HG03103 (cell line): Measurements from ENCODE around the gene OR10V1.

ENCODE experiments used
- ATAC-seq: cut with Tn5 transposase; IDR thresholded peaks from one replicate; pipeline ENCODE4 v1.9.1; 2021; ENCODE audit warnings: low read depth; ENCODE audit not compliant: unreplicated experiment

OR10V1 gene, protein sequence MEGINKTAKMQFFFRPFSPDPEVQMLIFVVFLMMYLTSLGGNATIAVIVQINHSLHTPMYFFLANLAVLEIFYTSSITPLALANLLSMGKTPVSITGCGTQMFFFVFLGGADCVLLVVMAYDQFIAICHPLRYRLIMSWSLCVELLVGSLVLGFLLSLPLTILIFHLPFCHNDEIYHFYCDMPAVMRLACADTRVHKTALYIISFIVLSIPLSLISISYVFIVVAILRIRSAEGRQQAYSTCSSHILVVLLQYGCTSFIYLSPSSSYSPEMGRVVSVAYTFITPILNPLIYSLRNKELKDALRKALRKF

DNA sequence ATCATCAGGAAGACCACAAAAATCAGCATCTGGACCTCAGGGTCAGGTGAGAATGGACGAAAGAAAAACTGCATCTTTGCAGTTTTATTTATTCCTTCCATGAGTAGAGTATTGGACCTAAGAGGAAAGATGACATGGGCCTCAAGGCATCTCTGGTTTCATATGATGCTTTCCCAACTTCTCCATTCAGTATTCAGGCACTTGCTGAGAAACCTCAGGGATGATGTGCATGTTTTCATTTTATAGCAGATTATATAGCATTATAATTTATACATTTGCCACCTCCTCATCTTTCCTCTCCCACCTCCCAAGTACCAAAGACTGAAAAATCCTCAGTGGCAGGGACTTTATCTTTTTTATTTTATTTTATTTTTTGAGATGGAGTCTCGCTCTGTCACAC, at the start of gene OR10V1:
TSS of gene OR10V1 (minus strand) at position 101 of the 400 bp plus-strand sequence. CDS start at position 101, 0 bp downstream.
- ATAC-seq, result no peak

DNA sequence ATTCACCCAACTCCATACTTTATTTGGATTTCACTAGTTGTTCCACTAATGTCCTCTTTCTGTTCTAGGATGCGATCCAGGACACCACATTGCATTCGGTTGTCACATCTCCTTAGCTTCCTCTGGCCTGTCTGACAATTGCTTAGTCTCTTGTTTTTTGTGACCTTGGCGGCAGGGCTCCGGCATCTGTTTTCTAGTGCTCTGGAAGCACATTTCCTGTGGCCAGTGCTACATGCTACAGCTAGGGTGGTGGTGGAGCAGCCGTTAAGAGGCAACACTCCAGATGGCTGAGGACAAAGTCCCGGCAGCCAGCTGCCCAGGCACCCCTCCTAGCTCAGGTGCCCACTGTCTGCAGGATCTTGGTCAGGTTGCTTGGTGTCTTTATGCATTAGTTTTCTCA, 48.3 kb upstream of the OR10V1 start:
- ATAC-seq, result no peak

DNA sequence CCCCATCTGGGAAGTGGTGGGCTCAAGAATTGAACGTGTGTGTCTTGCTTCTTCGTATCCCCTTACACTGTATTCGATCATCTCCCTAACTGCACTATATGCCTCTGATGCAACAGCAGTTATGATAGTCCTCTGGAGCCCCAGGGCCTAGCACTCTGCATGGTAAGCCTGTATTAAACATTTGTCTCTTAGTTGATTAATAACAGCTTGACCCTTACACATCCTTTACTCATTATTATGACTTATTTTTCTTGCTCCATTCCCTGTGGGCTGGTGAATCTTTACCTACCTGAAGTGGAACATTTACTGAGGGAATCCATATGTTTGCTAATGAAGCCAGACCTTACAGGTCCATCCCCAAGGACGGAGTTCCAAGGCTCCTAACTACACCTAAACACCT, 47.1 kb upstream of the OR10V1 start:
- ATAC-seq, result no peak

DNA sequence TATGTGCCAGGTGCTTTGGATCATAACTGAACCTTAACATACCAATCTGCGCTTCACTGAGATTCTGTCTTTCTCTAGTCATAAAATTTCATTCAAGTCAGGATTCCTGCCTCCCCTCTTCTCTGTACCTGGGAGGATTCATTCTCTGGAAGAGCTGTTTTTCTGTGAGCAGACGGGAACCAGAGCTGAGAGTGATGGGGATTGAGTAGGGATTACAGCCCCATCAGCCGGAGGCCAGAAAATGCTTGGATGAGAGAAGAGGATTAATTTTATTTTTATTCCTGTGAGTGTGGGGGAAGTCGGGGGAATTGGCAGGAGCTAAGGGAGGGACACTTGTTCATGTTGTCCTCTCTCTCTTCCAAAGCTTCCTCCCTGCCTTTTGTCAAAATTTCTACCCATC, 46.3 kb upstream of the OR10V1 start:
- ATAC-seq, result no peak

DNA sequence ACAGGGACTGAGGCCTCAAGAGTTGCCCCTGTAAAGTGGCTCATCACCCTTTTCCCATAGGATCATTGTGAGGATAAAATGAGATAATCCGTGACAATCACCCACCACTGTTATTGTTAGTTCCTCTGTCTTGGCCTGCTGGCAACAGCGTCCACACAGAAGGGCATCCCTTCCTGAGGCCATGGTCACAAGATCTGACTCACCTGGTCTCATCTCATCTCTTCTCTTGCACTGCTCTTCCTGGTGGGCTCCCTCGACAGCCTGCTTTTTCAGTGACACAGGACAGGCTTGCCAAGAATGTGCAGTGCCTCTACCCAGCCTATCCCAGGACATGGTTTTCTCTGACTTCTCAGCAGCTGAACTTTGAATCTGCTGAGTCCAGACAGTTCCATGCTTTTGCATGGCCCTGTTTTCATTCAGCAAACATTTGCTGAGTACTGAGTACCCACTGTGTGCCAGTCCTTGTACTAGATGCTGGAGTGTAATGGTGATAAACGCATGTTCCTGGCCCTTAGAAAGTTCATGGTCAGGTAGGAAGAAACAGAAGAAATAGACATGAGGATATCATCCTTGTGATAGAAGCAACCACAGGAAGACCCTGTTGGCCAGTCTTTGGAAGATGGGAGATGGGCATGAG, 44.9 kb upstream of the OR10V1 start:
- ATAC-seq, result no peak

DNA sequence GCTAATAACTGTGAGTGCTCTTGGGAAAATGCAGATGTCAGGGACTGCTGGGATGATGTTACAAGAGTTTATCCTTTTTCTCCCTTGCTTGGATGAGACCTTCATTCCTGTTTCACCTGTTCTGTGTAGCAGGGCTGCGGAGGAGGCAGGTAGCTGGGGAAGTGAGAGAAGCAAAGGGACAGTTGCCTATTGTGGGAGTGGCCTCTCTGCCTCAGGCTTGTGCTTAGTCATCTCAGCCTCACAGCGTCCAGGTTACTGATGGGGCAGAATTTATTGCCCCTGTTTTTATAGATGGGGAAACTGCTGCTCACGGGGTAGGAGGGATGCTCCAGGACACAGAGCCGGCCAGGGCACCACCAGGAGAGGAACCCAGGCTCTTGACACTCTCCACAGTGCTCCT, 43.2 kb upstream of the OR10V1 start:
- peak; percentile 39 for ATAC-seq

DNA sequence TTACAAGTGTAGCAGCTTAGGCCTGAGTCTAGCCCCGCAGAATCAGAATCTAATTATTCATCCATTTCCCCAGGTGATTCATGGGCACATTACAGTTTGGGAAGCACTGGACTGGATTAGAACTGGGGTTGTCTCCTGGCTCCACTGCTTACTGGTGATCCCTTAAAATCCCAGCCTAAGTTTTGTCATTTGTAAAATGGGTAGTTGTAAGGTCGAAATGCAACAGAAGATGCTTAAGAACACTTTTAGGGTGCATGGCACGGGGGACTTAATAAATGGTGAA, 42.9 kb upstream of the OR10V1 start:
- no peak for ATAC-seq

DNA sequence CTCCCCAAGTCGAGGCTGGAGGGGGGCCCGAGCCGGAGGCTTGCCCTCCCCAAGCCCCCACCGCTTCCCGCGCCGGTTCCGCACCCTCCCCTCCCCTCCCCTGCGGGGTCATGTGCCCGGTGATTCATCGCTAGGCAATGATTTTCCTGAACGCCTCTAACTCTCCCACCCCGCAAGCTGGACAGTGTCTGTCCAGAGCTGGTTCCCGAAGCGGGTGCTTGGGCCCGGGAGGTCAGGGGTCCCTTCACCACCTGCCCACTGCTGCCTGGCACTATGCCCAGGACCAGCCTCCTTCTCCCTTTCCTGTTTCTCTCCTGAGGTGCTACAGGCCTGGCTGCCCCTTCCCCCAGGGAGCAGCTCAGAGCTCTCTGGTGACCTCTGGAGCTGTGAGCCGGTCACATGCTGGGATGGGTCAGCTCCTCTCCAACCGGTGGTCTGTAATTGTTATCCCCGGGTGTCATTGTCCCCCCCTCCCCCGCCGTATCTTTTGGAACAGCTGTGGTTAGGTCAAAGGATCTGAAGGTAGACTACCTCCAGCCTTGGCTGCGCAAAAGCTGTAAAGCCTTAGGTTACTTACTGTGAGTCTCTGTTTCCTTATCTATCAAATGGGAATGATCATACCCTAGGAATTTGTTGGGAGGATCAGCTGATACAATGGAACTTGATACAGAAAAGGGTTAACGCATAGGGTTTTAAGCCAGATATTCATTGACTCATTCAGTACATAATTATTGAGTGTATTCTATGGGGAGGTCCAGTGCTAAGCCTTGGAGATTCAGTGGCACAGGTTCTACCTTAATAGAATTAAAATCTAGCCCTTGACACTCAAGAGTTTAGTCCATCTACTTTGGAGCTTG, 42.3 kb upstream of the OR10V1 start:
- ATAC-seq, result no peak

DNA sequence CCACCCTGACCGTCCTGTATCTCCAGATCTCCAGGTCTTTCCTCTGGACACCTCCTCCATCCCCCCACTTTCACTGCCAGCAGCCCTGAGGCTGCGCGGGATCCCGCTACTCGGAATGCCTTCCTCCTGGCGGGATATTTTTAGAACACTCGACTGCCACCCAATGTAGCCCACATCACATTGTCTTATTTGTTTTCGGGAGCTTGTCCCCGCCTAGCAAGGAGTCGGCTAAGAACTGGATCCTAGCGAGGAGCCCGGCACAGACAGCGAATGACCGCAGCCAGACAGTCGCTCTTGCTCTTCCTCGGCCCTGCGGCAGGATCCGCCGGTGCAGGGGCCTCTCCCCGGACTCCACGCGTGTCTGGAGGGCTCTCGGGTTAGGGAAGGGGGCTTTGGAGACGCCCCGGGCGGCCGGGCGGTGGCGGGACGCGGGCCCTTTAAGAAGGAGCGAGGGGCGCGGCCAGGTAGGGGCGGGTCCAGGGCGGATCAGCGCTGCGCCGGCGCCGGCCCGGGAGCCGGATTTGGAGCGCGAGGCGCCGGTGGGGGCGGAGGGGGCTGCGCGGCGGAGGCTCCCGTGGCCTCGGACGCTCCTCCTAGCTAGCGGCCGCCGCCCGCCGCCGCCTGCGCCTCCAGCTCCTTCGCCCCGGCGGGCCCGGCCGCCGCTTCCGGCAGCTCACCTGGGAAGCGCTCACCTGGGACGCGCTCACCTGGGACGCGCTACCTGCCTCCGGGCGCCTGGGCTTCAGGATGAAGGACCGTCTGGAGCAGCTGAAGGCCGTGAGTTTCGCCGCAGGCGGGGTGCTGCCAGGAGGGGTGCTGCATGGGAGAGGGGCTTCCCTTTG, 41.4 kb upstream of the OR10V1 start, which contains the start of gene STX3:
TSS of gene STX3 (plus strand) at position 518 of the 842 bp plus-strand sequence. CDS start at position 748, 230 bp downstream.
- ATAC-seq, result peak; percentile 63

DNA sequence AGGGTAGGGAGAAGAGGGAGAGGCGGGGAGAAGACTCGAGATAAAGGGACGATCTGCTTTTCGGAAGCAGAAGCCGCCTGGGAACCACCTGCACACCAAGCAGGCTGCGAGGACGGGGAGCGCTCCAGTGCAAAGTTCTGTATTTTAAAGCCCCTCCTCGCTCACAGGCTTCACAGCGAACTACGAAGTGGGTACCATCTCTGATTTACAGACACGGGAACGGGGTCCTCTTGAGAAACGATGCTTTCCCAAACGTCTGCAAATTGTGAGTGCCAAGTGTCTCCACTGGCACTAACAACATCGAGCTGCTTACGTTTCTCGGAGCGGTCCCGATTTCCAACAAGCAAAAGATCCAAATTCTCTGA, 40.8 kb upstream of the OR10V1 start:
- no peak for ATAC-seq

DNA sequence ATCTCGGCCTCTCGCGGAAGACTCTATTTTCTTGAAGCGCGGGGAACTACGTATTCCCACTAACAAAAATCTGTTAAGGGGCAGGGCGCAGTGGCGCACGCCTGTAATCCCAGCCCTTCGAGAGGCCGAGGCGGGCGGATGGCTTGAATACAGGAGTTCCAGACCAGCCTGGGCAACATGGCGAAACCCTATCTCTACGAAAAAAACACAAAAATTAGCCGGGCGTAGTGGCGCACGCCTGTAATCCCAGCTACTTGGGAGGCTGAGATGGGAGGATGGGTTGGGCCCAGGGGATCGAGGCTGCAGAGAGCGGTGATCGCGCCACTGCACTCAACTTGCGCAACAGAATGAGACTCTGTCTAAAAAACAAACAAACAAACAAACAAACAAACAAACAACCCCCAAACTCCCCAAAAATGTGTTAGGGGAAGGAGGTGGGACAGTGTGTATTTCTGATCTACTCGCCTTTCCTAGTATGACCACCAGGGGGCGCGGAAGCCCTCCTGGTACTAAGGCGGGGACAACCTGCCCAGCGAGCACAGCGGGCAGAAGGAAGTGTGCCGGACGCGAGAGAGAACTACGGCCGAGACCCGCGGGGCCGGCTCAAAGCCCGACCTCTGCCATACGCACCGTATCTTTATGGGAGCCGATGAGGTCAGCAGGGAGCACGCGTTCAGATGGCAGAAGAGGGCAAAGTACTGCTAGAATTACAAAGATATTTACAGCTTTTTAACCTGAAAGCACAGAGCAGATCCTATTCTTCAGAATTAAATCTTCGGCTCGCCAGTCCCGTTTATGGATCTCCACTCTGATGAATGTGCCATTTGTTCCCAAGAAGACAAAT, 40.2 kb upstream of the OR10V1 start:
- peak; percentile 52 for ATAC-seq

DNA sequence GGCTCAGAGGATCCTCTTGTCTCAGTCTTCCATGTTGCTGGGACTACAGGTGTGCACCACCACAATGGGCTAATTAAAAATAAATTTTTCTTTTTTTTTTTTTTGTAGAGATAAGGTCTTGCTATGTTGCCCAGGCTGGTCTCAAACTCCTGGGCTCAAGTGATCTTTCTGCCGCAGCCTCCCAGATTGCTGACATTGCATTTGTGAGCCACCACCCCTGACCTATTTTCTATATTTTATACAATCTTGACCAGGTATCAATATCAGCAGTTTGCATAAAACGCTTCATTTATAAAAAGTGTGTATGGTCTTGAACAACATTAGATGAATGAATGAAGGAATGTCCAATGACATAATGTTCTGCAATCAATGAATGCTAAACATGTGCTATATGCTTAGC, 32.5 kb upstream of the OR10V1 start:
- ATAC-seq, result no peak

DNA sequence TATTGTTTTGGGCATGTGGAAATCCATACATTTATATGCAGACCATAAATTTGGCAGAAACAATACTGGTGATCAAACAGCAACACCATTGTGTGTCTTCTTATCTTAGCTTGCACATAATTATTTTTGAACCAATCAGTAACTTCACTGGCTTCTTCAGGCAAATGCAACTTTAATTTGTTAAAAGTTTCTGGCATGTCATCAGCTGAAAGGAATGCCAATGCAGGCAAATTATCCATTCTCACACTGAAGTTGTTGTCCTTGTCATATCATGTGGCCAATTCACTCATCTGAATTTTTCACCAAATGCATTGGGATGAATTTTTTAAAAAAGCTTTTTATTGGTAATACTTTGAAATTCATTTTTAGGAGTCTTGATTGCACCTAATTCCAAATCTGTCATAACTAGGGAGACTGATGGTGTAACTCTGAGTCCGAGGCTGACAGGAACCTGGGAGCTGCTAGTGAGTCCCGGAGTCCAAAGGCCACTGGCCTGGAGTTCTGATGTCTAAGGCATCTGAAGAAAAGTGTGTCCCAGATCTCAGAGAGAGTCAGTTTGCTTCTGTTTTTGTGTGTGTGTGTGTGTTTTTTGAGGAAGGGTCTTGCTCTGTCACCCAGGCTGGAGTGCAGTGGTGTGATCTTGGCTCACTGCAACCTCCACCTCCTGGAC, 17.4 kb upstream of the OR10V1 start:
- no peak for ATAC-seq

DNA sequence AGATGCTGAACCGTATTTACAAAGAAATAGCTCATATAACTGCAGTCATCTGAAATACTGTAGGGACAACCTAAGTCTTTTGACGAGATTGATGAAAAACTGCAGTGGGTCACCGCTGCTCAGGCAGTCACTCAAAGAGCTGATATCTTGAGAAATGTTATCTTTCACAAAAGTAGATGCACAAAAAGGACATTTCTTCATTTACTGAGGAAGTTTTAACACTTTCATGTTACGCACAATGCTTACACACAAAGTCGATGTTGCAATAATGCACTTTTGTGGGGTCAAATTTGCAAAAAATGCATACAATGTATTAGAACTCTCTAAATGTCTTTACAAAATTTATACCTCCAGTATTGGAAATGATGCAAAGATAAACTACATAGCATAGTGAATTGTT, 16.2 kb upstream of the OR10V1 start:
- no peak for ATAC-seq

DNA sequence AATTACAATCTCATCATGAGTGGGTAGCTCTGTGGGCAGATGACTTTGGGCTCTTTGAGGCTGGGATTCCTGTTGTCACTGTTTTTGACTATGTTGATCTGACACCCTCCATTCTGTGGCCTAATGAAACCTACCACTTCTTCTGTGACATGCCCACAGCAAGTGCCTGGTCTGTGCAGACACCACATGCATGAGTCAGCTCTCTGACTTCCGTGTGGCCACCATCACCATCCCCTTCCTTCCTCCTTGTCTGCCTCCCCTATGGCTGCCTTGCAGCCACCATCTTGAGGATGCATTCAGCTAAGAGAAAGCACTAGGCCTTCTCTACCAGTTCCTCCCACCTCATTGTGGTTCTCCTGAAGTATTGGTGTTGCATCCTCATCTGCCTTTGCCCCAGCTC, 15.3 kb upstream of the OR10V1 start:
- no peak for ATAC-seq

DNA sequence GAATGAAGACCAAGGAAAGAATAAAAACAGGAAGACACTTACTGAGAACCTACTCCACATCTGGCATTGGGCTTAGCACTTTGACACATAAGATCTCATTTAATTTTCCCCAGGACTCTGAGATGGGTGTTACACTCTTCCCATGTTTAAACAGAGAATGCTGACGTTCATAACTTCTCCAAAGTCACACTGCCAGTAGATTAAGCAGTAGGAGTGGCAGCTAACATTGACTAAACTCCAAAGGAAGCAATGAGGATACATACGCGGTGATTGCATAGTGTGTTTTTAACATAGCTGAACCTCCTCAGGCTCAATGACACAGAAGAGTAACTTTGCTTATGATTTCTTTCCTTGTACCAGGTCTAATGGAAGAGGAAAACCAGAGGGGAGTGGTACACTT, 14.5 kb upstream of the OR10V1 start:
- no peak for ATAC-seq

DNA sequence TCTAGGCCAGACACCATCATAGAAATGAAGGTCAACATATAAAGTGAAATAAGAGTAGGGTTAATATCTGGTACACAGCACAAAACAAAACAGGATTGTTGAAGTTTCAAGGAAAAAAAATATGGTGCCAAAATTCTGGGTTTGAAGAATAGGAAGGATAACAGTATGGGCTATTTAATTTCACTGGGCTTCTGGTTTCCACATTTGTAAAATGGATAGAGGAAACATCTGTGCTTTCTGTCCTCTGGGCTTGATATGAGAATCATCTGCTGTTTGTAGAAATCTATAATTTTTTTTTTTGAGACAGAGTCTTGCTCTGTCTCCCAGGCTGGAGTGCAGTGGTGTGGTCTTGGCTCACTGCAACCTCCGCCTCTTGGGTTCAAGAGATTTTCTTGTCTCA, 13.8 kb upstream of the OR10V1 start:
- ATAC-seq, result no peak

DNA sequence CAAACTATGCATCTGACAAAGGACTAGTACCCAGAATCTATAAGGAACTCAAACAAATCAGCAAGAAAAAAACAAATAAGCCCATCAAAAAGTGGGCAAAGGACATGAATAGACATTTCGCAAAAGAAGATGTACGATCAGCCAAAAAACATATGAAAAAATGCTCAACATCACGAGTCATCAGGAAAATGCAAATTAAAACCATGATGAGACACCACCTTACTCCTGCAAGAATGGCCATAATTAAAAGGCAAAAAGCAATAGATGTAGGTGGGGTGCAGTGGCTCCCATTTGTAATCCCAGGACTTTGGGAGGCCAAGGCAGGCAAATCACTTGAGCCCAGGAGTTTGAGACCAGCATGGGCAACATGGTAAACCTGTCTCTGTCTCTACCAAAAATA, 10.4 kb upstream of the OR10V1 start:
- ATAC-seq, result no peak

DNA sequence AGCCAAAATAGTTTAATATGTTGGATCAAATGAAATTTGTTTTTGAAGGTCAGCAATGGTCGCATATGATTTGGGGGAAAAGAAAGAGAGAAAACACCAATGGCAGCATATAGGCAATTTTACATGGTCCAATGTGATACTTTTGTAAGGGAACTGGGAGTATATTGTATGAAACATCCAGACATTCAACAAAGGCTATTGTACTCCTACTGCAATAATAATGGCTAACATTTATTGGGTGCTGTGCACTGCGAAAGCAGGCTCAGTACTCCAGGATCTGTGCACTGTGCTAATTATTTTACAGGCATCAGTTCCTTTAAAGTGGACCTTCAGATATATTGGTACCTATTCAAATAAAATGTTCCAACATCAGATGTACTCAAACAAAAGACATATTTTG, 5.9 kb upstream of the OR10V1 start:
- no peak for ATAC-seq
